GM18502 (cell line): ENCODE measurements around the gene FAHD1.
"Not testable (repeated sequence)": the region's sequence is repeated elsewhere in the genome, so short reads cannot be mapped to it uniquely, and the experiment has no call there.

Source experiments
- ATAC-seq: cut with Tn5 transposase; IDR thresholded peaks from one replicate; pipeline ENCODE4 v1.9.1; 2021; ENCODE audit warnings: mild to moderate bottlenecking; ENCODE audit not compliant: unreplicated experiment, poor library complexity

Gene FAHD1

DNA sequence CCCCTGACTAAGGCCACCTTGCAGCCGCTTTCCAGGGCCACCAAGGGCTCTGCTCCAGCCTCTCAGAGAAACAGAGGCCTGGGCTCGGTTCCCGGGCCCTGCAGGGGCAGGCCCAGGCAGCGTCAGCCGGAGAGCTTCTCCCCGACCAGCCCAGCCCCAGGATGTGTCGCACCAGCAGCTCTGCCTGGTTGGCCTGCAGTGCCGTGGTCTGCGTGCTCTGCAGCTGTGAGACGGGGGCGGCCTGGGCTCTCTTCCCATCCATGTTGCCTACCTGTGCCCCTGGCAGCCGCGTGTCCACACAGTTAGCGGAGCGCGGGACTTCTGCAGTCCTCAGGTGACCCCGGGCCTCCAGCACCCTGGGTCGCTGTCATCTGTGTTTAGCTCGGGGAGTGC lies 38.3 kb upstream of the FAHD1 start:
- ATAC-seq: no peak

DNA sequence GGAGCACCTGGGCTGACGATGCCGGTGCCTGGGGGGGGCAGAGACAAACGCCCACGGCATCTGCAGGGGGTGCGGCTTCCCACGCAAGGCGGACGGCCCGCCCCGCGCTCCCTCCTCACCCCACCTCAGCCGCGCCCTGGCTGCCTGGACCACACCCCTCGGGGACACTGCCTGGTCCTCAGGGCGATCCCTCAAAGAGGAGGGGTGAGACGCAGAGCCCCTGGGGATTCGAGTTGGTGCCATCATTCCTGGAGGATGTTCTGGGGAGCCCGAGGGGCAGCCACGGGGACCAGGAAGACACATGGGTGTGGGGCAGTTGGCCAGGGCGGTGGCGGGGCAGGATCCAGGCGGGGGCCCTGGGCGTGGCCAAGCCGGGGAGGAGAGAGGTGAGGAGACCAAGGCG lies 37.4 kb upstream of the FAHD1 start:
- no peak for ATAC-seq

DNA sequence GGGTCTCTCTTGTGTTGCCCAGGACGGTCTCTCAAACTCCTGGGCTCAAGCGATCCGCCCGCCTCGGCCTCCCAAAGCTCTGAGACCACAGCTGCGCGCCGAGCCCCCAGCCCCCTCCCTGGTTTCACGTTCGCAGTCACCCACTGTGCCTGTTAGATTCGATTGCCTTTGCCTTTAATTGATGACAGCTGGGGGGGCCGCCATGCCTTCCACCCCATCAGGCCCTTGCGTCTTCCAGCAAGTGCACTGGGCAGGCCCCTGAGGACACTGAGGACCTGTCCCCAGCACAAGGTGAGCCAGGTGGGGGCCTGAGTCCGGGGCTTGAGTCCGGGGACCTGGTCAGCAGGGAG lies 36.8 kb upstream of the FAHD1 start:
- no peak for ATAC-seq

DNA sequence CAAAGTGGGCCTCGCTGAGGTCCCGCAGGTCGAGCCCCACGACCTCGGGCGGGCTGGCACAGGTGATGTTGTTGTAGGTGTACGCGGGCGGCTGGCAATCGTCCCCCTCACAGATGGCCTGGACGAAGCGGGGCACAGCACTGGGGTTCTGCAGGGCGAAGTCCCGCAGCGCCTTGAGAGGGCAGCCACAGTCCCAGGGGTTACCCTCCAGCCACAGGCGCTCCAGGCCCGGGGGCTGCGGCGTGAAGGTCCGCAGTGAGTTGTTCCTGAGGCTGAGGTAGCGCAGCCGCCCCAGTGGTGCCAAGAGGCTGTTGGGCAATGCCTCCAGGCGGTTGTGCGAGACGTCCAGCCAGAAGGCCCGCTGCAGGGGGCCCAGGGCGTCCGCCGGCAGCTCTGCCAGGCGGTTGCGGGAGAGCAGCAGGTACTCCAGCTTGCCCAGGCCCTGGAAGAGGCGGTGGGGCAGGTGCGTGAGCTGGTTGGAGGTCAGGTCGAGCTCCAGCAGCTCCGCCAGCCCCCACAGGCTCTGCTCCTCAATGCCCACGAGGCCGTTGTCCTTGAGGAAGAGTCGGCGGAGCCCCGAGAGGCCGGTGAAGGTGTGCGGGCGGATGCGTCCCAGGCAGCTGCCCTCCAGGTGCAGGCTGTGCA lies 36.3 kb upstream of the FAHD1 start:
- ATAC-seq: no peak

DNA sequence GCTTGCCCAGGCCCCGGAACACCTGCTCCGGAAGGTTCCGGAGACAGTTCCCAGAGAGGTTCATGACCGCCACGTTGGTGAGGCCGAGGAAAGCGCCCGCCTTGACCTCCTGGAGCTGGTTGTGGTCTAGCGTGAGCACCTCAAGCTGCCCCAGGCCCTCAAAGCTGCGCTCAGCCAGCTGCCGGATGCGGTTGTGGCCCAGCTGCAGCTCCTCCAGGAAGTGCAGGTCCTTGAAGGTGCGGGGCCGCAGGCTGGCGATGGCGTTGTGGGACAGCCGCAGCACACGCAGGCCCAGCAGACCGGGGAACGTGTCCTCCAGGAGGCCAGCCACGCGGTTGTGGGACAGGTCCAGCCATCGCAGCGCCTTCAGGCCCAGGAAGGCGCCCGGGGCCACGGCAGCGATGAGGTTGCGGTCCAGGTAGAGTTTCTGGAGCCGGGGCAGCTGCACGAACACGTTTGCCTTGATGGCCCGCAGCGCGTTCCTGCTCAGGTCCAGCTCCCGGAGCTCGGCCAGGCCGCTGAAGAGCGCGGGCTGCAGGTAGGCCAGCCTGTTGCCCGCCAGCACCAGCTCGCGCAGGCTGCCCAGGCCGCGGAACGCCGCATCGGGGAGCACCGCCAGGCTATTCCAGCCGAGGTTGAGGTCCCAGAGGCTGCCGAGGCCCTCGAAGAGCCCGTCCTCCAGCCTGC lies 35.6 kb upstream of the FAHD1 start:
- ATAC-seq: no peak

DNA sequence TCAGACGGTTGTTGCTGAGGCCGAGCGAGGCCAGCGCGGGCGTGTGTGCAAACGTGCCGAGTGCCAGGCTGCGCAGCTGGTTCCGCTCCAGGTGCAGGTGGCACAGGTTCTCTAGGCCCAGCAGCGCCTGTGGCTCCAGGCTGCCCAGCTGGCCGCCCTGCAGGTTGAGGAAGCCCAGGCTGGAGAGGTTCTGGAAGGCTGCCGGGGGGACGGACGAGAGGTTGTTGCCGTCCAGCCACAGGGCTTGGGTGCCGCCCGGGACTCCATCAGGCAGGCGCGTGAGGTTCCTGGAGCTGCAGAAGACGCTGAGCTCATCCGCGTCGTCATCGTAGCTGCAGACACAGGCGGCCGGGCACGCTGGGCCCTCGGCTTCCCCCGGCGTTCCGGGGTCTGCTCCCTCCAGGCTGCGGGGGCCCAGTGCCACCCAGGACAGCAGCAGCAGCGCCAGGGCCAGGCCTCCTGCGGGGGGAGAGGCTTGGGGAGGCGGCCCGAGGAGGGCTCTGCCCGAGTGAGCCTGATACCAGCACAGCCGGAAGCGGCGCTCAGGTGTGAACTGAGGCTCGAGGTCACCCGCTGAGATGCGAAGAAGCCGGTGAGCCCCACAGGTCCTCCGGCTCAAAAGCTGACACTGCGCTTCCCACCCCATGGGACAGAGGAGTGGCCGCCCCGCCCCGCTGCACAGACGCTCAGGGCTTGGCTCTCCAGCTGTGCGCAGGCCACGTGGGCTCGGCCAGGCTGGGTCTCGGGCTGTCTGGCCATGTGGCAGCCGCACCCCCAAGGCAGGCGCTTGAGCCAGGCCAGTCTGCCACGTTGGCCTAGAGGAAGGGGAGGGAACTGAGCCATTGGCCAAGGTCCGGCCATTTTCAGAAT lies 34.8 kb upstream of the FAHD1 start:
- ATAC-seq: no peak

DNA sequence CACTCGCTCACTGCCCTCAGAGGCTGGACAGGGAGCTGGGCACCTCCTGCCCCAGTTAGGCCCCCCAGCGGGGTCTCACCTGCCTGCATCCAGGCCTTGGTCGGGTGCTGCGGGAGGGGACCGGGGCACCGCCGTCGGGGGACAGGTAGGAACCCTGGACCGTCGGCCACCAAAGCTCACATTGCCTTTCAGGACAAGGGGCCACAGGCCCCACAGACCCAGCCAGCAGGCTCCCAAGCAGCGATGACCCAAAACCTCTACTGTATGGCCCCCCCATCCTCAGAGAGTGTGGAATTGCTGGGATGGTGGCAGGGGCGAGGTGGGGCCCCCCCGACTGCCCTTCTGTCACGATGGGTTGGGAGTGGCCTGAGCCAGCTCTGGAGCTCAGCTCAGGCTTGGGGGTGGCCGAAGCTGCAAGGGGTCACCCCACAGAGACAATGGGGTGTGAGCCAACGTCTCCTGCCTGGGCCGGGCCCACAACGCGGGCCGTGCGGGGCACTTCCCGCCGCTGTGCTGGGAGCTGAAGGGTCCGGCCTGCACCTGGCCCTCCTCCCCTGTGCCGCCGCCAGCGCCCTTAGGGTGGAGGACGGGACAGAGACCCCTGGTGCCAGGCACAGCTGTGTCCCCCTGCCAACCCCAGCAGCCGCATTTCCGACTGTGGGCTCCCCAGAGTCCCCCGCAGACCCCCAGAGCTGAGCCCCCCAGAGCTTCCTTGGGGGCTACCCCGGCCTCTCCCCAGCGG lies 34.0 kb upstream of the FAHD1 start:
- ATAC-seq: no peak

DNA sequence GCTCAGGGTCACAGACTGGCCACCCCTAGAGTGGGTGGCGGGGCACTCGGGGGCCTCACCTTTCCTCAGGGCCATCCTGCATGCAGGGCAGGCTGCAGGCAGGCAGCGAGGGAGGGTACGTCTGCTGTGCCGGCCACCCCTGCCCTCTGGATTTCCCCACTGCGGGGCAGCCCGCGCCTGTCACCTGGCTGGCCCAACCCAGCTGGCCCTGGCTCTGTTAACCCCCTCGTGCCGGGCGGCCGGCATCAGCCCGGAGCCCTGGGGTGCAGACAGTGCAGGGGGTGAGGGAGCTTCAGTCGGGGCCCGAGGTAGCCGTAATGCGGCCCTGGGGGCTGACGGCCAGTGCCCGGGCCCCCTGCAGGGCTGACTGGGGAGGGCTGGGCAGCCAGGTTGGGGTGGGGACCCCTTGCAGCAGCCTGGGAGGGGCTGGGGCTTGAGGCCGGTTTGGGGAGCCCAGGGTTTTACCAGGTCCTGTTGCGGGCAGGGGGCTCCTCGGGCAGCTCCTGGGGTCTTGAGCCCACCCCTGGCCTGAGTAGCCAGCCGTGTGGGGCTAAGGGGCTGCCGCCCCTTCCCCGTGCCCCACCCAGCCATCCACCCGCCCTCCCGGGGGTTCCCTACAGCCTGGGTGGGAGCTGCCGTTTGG lies 33.3 kb upstream of the FAHD1 start, which contains the start of gene IGFALS:
TSS of gene IGFALS (minus strand) at position 128 of the 643 bp plus-strand sequence. CDS start at position 75, 53 bp downstream.
- ATAC-seq: no peak

DNA sequence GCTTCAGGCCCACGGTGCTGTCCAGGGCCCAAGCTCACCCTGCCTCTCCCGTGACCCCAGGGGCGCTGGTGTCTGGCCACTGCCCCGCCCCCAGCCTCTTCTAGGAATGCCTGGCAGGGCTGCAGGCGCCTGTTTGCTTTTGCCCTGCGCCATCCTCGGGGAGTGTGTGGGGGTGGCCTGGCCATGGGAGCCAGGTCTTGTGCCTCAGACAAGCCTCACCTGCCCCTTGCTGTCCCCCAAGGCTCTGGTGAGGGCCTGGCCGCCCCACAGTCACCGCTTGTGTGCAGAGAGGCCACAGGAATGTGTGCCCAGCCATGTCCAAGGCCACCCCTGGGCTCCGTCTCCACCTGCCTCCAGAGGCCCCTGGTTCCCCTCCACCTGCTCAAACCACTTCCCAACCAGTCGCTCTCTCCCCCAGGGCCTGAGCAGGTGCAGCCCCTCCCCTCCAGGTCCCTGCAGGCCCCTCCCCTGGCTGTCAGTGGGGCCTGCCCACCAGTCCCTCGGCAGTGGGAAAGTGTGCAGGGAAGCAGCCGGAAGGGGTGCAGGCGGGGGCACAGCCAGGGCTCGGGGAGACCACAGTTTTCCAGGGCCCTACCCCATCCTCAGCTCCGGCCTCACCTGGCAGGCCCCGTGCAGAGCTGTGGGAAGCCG lies 32.7 kb upstream of the FAHD1 start:
- no peak for ATAC-seq

DNA sequence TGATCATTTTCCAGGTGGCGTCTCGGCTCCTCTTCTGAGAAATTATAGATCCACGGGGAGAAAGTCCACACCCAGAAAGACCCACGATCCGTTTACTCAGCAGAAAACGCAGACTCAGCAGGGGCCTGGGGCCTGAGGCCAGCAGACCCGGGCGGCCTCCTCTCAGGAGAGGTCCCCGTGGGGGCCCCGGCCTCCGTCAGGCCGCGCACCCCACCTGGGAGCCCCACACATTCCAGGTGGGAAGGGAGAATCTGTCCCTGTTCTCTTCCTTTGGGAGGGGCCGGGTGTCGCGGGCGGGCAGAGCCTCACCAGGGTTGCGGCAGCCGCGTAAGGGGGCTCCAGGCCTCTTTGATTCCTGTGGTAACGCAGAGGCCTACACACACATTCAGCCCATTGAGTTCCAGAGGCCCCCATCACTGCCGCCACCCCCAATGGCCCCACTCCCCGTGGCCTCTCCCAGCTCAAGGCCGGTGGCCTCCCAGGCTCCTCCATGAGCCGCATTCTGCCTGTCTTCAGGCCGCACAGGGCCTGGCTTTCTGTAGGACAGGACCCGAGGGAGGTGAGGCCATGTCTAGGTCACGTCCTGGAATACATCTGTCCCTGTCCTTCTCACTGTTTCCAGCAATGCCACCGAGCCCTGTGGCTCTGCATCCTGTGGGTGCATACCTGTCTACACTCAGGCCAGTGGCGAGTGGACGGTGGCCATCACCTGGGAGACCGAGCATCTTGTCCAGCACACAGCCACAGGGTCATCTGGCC lies 31.9 kb upstream of the FAHD1 start:
- ATAC-seq: no peak

DNA sequence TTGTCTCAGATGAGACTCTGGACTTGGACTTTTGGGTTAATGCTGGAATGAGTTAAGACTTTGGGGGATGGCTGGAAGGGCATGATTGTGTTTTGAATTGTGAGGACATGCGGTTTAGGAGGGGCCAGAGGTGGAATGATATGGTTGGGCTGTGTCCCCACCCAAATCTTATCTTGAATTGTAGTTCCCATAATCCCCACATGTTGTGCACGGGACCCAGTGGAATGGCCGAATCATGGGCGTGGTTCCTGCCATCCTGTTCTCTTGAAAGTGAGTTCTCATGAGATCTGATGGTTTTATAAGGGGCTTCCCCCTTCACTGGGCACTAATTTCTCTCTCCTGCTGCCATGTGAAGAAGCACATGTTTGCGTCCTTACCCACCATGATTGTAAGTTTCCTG lies 27.7 kb upstream of the FAHD1 start:
- not testable (repeated sequence) for ATAC-seq

DNA sequence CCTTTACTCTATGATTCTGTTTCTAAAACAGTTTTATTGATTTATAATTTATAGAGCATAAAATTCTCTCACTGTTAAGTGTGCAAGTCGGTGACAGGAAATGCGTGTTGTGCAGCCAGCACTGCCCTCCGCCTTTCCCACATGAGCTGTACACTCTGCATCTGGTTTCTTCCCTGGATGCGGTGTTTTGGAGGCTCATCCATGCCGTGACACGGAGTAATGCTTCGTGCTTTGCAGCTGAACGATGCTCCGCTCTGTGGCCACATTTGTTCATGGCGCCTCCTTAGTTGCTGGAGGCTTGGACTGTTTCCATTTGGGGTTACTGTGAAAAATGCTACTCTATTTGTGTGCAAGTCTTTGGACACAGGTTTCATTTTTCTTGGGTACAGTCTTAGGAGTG lies 26.3 kb upstream of the FAHD1 start:
- no peak for ATAC-seq

DNA sequence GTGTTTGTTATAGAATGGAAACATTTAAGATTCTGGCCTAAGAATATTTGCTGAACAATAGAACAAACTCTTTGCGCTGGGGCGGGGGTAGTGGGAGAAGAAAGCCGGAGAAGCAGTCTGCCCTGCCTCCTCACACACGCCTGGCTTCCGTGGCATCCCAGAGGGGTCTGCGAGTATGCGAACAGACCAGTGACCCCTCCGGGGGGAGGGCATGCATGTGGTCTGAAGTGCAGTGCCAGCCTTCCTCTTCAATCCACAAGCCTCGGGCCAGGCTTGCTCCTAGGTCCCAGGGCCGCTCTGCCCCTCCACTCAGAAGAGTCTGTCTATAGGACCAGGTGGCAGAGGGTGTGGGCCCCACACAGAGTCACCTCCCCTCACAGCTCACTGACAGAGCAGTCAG lies 19.4 kb upstream of the FAHD1 start:
- ATAC-seq: no peak

DNA sequence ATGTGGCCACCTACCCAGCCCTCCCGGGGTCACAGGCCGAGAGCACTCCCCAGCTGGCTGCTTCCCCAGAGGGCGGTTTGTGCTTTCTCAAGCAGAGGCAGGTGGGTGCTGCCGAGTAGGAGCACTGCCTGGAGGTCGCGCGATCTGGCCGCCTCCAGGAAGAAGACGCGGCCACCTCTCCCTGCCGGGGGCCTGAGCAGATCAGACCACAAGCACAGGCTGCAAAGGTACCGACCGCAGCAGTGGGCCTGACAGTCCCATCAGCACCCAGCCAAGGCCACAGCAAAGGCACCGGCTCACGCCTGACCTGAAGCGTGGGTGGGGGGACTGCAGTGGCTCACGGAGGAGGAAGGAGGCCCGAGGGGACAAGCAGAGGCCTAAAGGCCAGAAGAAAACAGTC lies 18.3 kb upstream of the FAHD1 start:
- no peak for ATAC-seq

DNA sequence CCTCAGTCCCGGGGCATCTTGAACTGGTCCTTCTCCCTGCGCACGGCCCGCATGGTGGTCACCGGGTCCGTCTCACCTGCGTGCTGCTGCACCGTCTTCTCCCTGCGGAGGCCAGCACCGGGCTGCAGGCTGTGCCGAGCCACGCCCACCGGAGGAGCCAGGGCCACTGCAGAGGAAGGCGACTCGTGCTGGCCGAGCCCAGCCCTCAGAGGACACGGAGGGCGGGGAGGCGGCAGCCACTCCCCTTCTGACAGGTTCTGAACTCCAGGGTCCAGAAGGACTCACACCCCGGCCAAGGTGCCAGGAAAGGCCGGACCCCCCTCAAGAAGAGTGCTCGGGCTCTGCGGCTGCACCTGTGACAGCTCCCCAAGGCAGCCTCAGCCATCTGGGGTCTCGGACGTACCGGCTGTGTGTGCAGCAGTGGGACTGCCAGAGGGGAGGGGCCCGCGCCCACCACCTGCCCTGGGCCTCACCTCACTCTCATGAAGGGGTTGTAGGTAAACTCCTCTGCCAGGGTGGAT lies 17.7 kb upstream of the FAHD1 start:
- ATAC-seq: no peak

DNA sequence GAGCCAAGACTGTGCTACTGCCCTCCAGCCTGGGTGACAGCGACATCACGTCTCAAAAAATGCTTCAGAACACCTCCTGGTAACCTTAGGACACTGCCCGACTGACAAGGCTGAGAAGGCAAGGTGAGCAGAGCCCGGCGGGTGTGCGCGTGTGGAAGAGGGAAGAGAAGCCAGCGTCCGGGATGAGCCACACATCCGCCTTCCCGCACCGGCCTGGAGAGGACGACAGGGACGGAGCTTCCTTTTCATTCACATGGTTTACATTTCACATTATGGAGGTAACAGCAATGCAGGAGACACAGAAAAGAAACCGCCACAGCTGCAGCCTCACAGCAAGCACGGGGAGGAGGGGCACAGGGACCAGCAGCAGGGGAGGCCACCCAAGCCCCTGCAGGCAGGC lies 16.9 kb upstream of the FAHD1 start:
- ATAC-seq: no peak

DNA sequence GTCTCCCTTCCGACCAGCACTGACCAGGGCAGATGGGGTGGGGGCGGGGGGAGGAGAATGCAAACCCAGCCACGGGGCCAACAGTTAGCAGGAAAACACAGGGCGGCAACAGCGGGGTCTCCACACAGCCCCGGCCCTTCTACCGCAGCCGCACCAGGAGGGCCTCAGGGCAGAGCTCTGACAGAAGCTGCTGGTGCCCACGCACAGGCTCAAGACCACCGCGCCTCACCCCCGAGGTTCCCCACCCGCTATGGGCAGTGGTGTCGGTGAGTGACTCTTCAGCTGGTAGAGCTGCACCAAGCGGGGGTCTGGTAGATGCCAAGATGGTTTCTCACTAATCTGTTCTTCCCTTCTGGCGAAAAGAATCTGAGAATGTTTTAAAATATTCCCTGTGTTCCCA lies 16.5 kb upstream of the FAHD1 start:
- no peak for ATAC-seq

DNA sequence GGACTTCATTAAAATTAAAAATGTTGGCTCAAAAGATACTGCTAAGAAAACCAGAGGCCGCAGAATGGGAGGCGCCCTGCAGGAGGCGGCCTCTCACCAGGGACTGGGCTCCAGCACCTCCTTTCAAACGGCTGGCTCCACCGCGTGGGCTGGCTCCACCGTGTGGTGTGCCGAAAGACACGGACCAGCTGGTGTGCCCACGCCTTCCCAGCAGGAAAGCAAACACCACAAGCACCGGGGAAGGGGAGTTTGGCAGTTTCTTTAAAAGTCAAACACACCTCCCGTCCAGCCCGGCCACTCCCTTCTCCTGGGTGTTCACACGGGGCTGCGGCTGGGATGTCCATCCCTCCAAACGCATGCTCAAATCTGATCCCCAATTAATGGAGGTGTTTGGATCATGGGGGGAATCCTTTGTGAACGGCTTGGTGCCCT lies 14.3 kb upstream of the FAHD1 start:
- no peak for ATAC-seq

DNA sequence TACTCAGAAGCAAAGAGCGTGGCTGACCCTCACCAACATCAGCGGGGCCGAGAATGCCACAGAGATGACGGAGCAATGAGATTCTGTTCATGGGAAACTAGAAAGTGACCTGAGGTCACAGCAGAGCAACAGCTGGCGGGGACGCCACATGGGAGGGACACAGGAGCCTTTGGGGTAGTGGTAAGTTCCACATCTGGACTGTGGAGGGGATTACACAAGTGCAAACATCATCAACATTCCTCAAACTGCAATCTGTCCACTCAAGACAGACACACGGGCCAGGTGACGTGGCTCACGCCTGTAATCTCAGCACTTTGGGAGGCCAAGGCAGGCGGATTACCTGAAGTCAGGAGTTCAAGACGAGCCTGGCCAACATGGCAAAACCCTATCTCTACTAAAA lies 11.5 kb upstream of the FAHD1 start:
- no peak for ATAC-seq
